Measurements from ENCODE around the gene SMC6. TPM values are rescaled to one million over a fixed set of nuclear protein-coding genes. Genes with fewer than 3 reads are reported as not detected.
A peak's percentile ranks its signal among the peaks of the same experiment; 100 is the strongest.

The SMC6 gene
- polyA plus RNA-seq, 1 donor (not counting 4 experiments of a cell fraction or from before 2014, with no cell fraction given): 24.4 TPM

- Histone ChIP-seq H3K4me1 (ENCODE audit: control insufficient read depth, extremely low read depth, insufficient read depth, low read length) (peaks cover 28% of the 10 kb centered on the region), H3K4me2 (ENCODE audit: control insufficient read depth, extremely low read depth, insufficient read depth, low read depth, low read length) (no peak overlapping the region), H3K9me3 (ENCODE audit: control insufficient read depth, low read depth, low read length) (no peaks in the 10 kb centered on the region), H3K9me1 (ENCODE audit: control insufficient read depth, extremely low read depth, insufficient read depth, low read length) (no peaks in the 10 kb centered on the region), H3K36me3 (ENCODE audit: control insufficient read depth in 2 of 2, extremely low read depth in 1 of 2, insufficient read depth in 2 of 2, low read length in 2 of 2) (peaks cover 0 to 4% of the 10 kb centered on the region in 2 experiments), H4K20me1 (ENCODE audit: control insufficient read depth, extremely low read depth, insufficient read depth, low read length) (no peaks in the 10 kb centered on the region), H3K27me3 (ENCODE audit: control insufficient read depth, extremely low read depth, insufficient read depth, low read length) (no peaks in the 10 kb centered on the region), H2AFZ (ENCODE audit: control insufficient read depth, low read length) (no peak overlapping the region), H3K4me3 (ENCODE audit: control insufficient read depth in 2 of 3, extremely low read depth in 1 of 3, insufficient read depth in 2 of 3, low read depth in 1 of 3, low read length in 3 of 3) (no peak overlapping the region), H3K27ac (ENCODE audit: control insufficient read depth, insufficient read depth, low read length) (no peak overlapping the region), H3K79me2 (ENCODE audit: control insufficient read depth, insufficient read depth, low read length) (no peaks in the 10 kb centered on the region), H3K9ac (ENCODE audit: control insufficient read depth, extremely low read depth, insufficient read depth, low read length) (no peak overlapping the region)
- TF ChIP-seq CTCF (optimal IDR thresholded peaks at IDR 0.05 in 1 of 3, IDR thresholded peaks at IDR 0.05 in 1 of 3, conservative IDR thresholded peaks at IDR 0.05 in 1 of 3; ENCODE audit: extremely low read depth in 1 of 3, insufficient read depth in 2 of 3, low read length in 3 of 3) (no peak), EZH2 (IDR thresholded peaks at IDR 0.05; ENCODE audit: low read length) (no peak)
- FAIRE-seq (no peak), DNase-seq (ENCODE audit: low read depth, low spot score) (no peak)
- dilution Hi-C loops (cut with MboI; ENCODE audit: extremely low pct_ligation_motif_present, low sequenced_read_pairs): no loop called here
Observed at GRCh38 chr2:17646838-17647701, 106.5 kb downstream of the SMC6 start.

GRCh38 chr2:17646081-17646554 is 107.5 kb downstream of the SMC6 start:
- Histone ChIP-seq H3K4me2 (ENCODE audit: control insufficient read depth, extremely low read depth, insufficient read depth, low read depth, low read length) (no peak overlapping the region), H3K4me1 (ENCODE audit: control insufficient read depth, extremely low read depth, insufficient read depth, low read length) (peaks cover 28% of the 10 kb centered on the region), H3K27me3 (ENCODE audit: control insufficient read depth, extremely low read depth, insufficient read depth, low read length) (no peaks in the 10 kb centered on the region), H4K20me1 (ENCODE audit: control insufficient read depth, extremely low read depth, insufficient read depth, low read length) (no peaks in the 10 kb centered on the region), H3K79me2 (ENCODE audit: control insufficient read depth, insufficient read depth, low read length) (no peaks in the 10 kb centered on the region), H3K27ac (ENCODE audit: control insufficient read depth, insufficient read depth, low read length) (no peak overlapping the region), H3K36me3 (ENCODE audit: control insufficient read depth in 2 of 2, extremely low read depth in 1 of 2, insufficient read depth in 2 of 2, low read length in 2 of 2) (peaks cover 0 to 4% of the 10 kb centered on the region in 2 experiments), H3K9me1 (ENCODE audit: control insufficient read depth, extremely low read depth, insufficient read depth, low read length) (no peaks in the 10 kb centered on the region), H3K9me3 (ENCODE audit: control insufficient read depth, low read depth, low read length) (no peaks in the 10 kb centered on the region), H3K9ac (ENCODE audit: control insufficient read depth, extremely low read depth, insufficient read depth, low read length) (no peak overlapping the region), H2AFZ (ENCODE audit: control insufficient read depth, low read length) (no peak overlapping the region), H3K4me3 (ENCODE audit: control insufficient read depth in 2 of 3, extremely low read depth in 1 of 3, insufficient read depth in 2 of 3, low read depth in 1 of 3, low read length in 3 of 3) (no peak overlapping the region)
- dilution Hi-C loops (cut with MboI; ENCODE audit: extremely low pct_ligation_motif_present, low sequenced_read_pairs): no loop called here
- peak; percentile 97 for FAIRE-seq
- no peak for TF ChIP-seq EZH2 (IDR thresholded peaks at IDR 0.05; ENCODE audit: low read length)
- TF ChIP-seq CTCF (optimal IDR thresholded peaks at IDR 0.05 in 1 of 3, IDR thresholded peaks at IDR 0.05 in 1 of 3, conservative IDR thresholded peaks at IDR 0.05 in 1 of 3; ENCODE audit: extremely low read depth in 1 of 3, insufficient read depth in 2 of 3, low read length in 3 of 3): peak in 2 of 3 experiments; percentile 53 to 88
- peak; percentile 40 for DNase-seq (ENCODE audit: low read depth, low spot score)
